HG02884 (cell line): ENCODE data around the gene HYI.

Experiments
- ATAC-seq: cut with Tn5 transposase; IDR thresholded peaks from one replicate; pipeline ENCODE4 v1.9.1; 2021; ENCODE audit warnings: mild to moderate bottlenecking, moderate library complexity; ENCODE audit not compliant: unreplicated experiment

Gene HYI

GRCh38 chr1:43405219-43405875, 48.4 kb downstream of the HYI start:
- ATAC-seq, result no peak

DNA sequence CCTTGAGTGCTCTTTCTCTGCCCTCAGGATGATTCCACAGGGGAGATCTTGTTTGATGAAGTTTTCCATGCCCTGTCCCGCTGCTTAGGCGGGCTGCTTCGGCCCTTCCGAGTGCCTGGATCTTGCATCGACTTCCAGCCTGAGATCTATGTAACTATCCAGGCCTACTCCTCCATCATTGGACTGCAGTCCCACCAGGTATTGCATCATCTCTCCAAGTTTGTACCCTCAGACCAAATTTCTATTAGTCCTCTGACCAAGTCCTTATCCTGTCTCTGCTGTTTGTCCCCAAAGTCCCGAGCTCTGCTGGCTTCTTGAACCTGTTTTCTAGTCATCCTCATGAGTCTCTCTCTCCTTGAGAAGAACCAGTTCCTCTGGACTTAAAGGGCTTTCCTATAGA, 49.4 kb downstream of the HYI start:
- no peak for ATAC-seq

- ATAC-seq, result no peak
These were observed 51.5 kb downstream of the HYI start for GRCh38 chr1:43402089-43402865.
